Endothelial cell of umbilical vein (primary cell): Measurements from ENCODE around the gene KLHL24. TPM values are rescaled to one million over a fixed set of nuclear protein-coding genes. Genes with fewer than 3 reads are reported as not detected.

Source experiments
- BruUV-seq: library from RNA; stranded (reverse); fragments of 400-500 nt; replicated peaks from 2 replicates; lab custom pipeline; 2021; lab: Mats Ljungman, UMichigan
- CTCF ChIA-PET: fragments of 300-600, 350-600 bp; sonication (Branson Sonifier 250); formaldehyde crosslinking; loops from one replicate; lab custom pipeline; 2021; ENCODE audit warnings: antibody characterized with exemption, inconsistent platforms; lab: Charles Lee
- POLR2A ChIA-PET: fragments of 300-600, 350-600 bp; sonication (Branson Sonifier 250); formaldehyde crosslinking; loops from one replicate; lab custom pipeline; 2021; ENCODE audit warnings: antibody characterized with exemption, inconsistent platforms; lab: Charles Lee
- DNase-seq: peaks from one replicate; pipeline ENCODE4 v3.0.0-alpha.2; 2011; ENCODE audit warnings: low read depth, low spot score
- FAIRE-seq: peaks from 2 replicates; lab custom pipeline; 2011; peaks lifted over from hg19 to GRCh38; lab: Jason Lieb, UNC
- H2AFZ ChIP-seq: 2 replicates; pipeline ENCODE4 v1.6.0; 2012; ENCODE audit warnings: low read depth, low read length, control low read depth, inconsistent platforms
- H3K27ac ChIP-seq: 2 replicates; pipeline ENCODE4 v1.5.1; 2011; ENCODE audit warnings: low read depth, mild to moderate bottlenecking, control low read depth, low read length, moderate library complexity; ENCODE audit not compliant: insufficient read depth
- H3K27me3 ChIP-seq, 2 experiments: 2 replicates each; pipeline versions ENCODE4 v1.6.0 to v1.6.1; 2011; ENCODE audit warnings: low read length in 2 of 2, mixed read lengths in 1 of 2; ENCODE audit not compliant: control insufficient read depth in 2 of 2, insufficient read depth in 2 of 2
- H3K36me3 ChIP-seq, 2 experiments: 2 replicates in 1 of 2; 3 replicates in 1 of 2; pipeline ENCODE4 v1.5.1; 2011; ENCODE audit warnings: low read length in 2 of 2, mild to moderate bottlenecking in 1 of 2, moderate library complexity in 1 of 2; ENCODE audit not compliant: control insufficient read depth in 2 of 2, insufficient read depth in 2 of 2; ENCODE audit errors: extremely low read depth in 1 of 2
- H3K4me1 ChIP-seq: 3 replicates; pipeline ENCODE4 v1.5.1; 2011; ENCODE audit warnings: mild to moderate bottlenecking, low read length; ENCODE audit not compliant: control insufficient read depth, insufficient read depth; ENCODE audit errors: extremely low read depth
- H3K4me2 ChIP-seq: 2 replicates; pipeline ENCODE4 v1.6.1; 2011; ENCODE audit warnings: low read length, control low read depth, mixed read lengths; ENCODE audit not compliant: insufficient read depth
- H3K4me3 ChIP-seq, 3 experiments: fragments of 200-600 bp in 1 of 3; sonication (generic), shearing (Covaris generic) in 1 of 3; replicated peaks in 1 of 3; 2 replicates each; pipeline ENCODE4 v1.5.1; 2011 to 2016; ENCODE audit warnings: control low read depth in 3 of 3, low read length in 3 of 3, mild to moderate bottlenecking in 2 of 3, inconsistent platforms in 1 of 3, low read depth in 1 of 3, moderate library complexity in 1 of 3; ENCODE audit not compliant: insufficient read depth in 1 of 3
- H3K79me2 ChIP-seq: 2 replicates; pipeline ENCODE4 v1.6.0; 2012; ENCODE audit warnings: low read length, inconsistent platforms; ENCODE audit not compliant: control insufficient read depth, insufficient read depth
- H3K9ac ChIP-seq: replicated peaks from 2 replicates; pipeline ENCODE3; 2011; ENCODE audit warnings: low read length, control low read depth; ENCODE audit not compliant: insufficient read depth; ENCODE audit errors: extremely low read depth
- H3K9me1 ChIP-seq: replicated peaks from 3 replicates; pipeline ENCODE4 v1.6.0; 2011; ENCODE audit warnings: mild to moderate bottlenecking, low read length; ENCODE audit not compliant: control insufficient read depth, insufficient read depth; ENCODE audit errors: extremely low read depth
- H3K9me3 ChIP-seq: replicated peaks from 2 replicates; pipeline ENCODE4 v1.5.1; 2012; ENCODE audit warnings: low read length, inconsistent platforms; ENCODE audit not compliant: control insufficient read depth, insufficient read depth
- H4K20me1 ChIP-seq: replicated peaks from 2 replicates; pipeline ENCODE3; 2011; ENCODE audit warnings: mild to moderate bottlenecking, low read length; ENCODE audit not compliant: control insufficient read depth, insufficient read depth; ENCODE audit errors: extremely low read depth
- CTCF ChIP-seq, 2 donors: IDR thresholded peaks; 1 replicate in 1 of 2; 2 replicates in 1 of 2; pipeline ENCODE4 v1.5.1; 2011; ENCODE audit warnings: low read length in 2 of 2, mild to moderate bottlenecking in 2 of 2, moderate library complexity in 2 of 2, control low read depth in 1 of 2, inconsistent platforms in 1 of 2, low read depth in 1 of 2; ENCODE audit not compliant: insufficient read depth in 1 of 2; ENCODE audit errors: extremely low read depth in 1 of 2
- EZH2 ChIP-seq: IDR thresholded peaks from 2 replicates; pipeline ENCODE4 v1.6.1; 2012; ENCODE audit warnings: borderline replicate concordance, low read depth, mild to moderate bottlenecking, moderate library complexity, low read length, inconsistent platforms; ENCODE audit not compliant: severe bottlenecking
- FOS ChIP-seq: IDR thresholded peaks from 2 replicates; pipeline ENCODE4 v1.6.1; 2011; ENCODE audit warnings: mild to moderate bottlenecking, low read length, moderate library complexity, borderline replicate concordance; ENCODE audit not compliant: insufficient read depth
- GATA2 ChIP-seq: IDR thresholded peaks from 2 replicates; pipeline ENCODE4 v1.7.0; 2011; ENCODE audit warnings: low read depth, mild to moderate bottlenecking, moderate library complexity, mixed read lengths, low read length; ENCODE audit not compliant: insufficient read length, insufficient read depth
- JUN ChIP-seq: IDR thresholded peaks from 2 replicates; pipeline ENCODE4 v1.6.1; 2011; ENCODE audit warnings: borderline replicate concordance, low read depth; ENCODE audit not compliant: insufficient read length, insufficient read depth
- MAX ChIP-seq: IDR thresholded peaks from 2 replicates; pipeline ENCODE4 v1.6.1; 2011; ENCODE audit not compliant: insufficient read depth, insufficient read length
- MYC ChIP-seq: IDR thresholded peaks from one replicate; pipeline ENCODE4 v1.6.1; 2011; ENCODE audit warnings: mild to moderate bottlenecking, low read depth, low read length
- POLR2A ChIP-seq: IDR thresholded peaks from 2 replicates; pipeline ENCODE4 v1.6.1; 2012; ENCODE audit warnings: low read depth, mild to moderate bottlenecking, control low read depth, low read length
- POLR2AphosphoS5 ChIP-seq: IDR thresholded peaks from 2 replicates; pipeline ENCODE4 v1.6.1; 2012; ENCODE audit warnings: low read depth, mild to moderate bottlenecking, control low read depth, low read length, moderate library complexity; ENCODE audit not compliant: insufficient read depth
- dilution Hi-C: fragments of 300-500 bp; cut with MboI; formaldehyde crosslinking; loops from one replicate; pipeline ENCODE4 v1.15.0; 2019; ENCODE audit warnings: low sequenced_read_pairs; ENCODE audit not compliant: extremely low pct_ligation_motif_present
- intact Hi-C: fragments of 100-400 bp; cut with micrococcal nuclease; formaldehyde crosslinking; loops from one replicate; pipeline ENCODE4 v1.10.0; 2022
- polyA plus RNA-seq, 4 experiments: library from polyadenylated mRNA; depleted of rRNA in 3 of 4; stranded (reverse) in 3 of 4; unstranded in 1 of 4; fragments of >200 nt; gene quantifications; 2 replicates each; pipeline versions ENCODE4 v1.2.1 to v1.2.3, GENCODE V29; 2011 to 2012; ENCODE audit warnings: missing spikeins in 1 of 4
- total RNA-seq: library from RNA; stranded (reverse); gene quantifications from 2 replicates; pipeline ENCODE4 v1.2.3, GENCODE V29; 2021

Gene KLHL24
- total and polyA plus RNA-seq, 2 donors (not counting 3 experiments of a cell fraction or from before 2014, with no cell fraction given), result 14.0 to 46.2 TPM

- DNase-seq (no peak), FAIRE-seq (no peak)
- no peaks in the 10 kb centered on the region for H3K27me3 ChIP-seq
- peak overlapping the region; percentile 81 to 99 (median 84) for H3K4me3 ChIP-seq
- CTCF ChIA-PET, result interaction anchor here (0.9 to 3.3 kb wide), 3 partner anchors 54 to 160 kb away, joined by 3 to 13 read pairs (median 3); no protein-coding TSS in a partner anchor
- H4K20me1 ChIP-seq, result no peaks in the 10 kb centered on the region
- H3K9me3 ChIP-seq, result no peaks in the 10 kb centered on the region
- H3K9ac ChIP-seq, result peak overlapping the region; percentile 93
- H3K36me3 ChIP-seq, result no peaks in the 10 kb centered on the region
- dilution Hi-C loops (no loop called here), intact Hi-C loops (loop anchor here (5.0 kb wide), 2 partner anchors 153 to 513 kb away; no protein-coding TSS in a partner anchor)
- BruUV-seq, result no TSS peak
- peak overlapping the region; percentile 99 for H2AFZ ChIP-seq
- H3K79me2 ChIP-seq, result no peaks in the 10 kb centered on the region
- no peaks in the 10 kb centered on the region for H3K9me1 ChIP-seq
- POLR2A ChIA-PET, result interaction anchor here (0.7 to 1.0 kb wide), 3 partner anchors 51 to 155 kb away, joined by 3 to 7 read pairs (median 6); partner anchors contain the start of gene YEATS2
- H3K4me1 ChIP-seq, result peaks cover 19% of the 10 kb centered on the region
- H3K27ac ChIP-seq, result peak overlapping the region; percentile 89
- peak overlapping the region; percentile 75 for H3K4me2 ChIP-seq
- TF ChIP-seq FOS (no peak), GATA2 (no peak), MYC (no peak)
These were observed 354 bp upstream of the KLHL24 start for GRCh38 chr3:183635107-183635430.

GRCh38 chr3:183636221-183637105 lies 1.0 kb downstream of the KLHL24 start:
- H3K36me3 ChIP-seq, result no peaks in the 10 kb centered on the region
- peak overlapping the region; percentile 93 for H3K9ac ChIP-seq
- H3K4me1 ChIP-seq, result peaks cover 19% of the 10 kb centered on the region
- FAIRE-seq (peak; percentile 76), DNase-seq (peak; percentile 97)
- peak overlapping the region; percentile 75 for H3K4me2 ChIP-seq
- POLR2A ChIA-PET, result interaction anchor here (0.8 to 1.5 kb wide), 3 partner anchors 13 to 61 kb away, joined by 3 read pairs; partner anchors contain the start of gene YEATS2
- H3K9me3 ChIP-seq, result no peaks in the 10 kb centered on the region
- H2AFZ ChIP-seq, result peak overlapping the region; percentile 87
- no peaks in the 10 kb centered on the region for H4K20me1 ChIP-seq
- H3K9me1 ChIP-seq, result no peaks in the 10 kb centered on the region
- TF ChIP-seq GATA2, result peak; percentile 30
- TF ChIP-seq CTCF (IDR thresholded peaks at IDR 0.05; ENCODE audit: extremely low read depth in 1 of 2, insufficient read depth in 1 of 2, low read depth in 1 of 2, low read length in 2 of 2), result no peak
- TF ChIP-seq MYC, result no peak
- TF ChIP-seq POLR2A, result no peak
- no peak for TF ChIP-seq EZH2
- TF ChIP-seq MAX, result peak; percentile 16
- TF ChIP-seq POLR2AphosphoS5, result peak; percentile 42
- TF ChIP-seq FOS, result no peak
- no peak for TF ChIP-seq JUN
- intact Hi-C loops, result loop anchor here (1.0 to 5.0 kb wide), 7 partner anchors 61 to 514 kb away; partner anchors contain the start of genes KLHL6 and YEATS2
- dilution Hi-C loops, result no loop called here
- CTCF ChIA-PET, result interaction anchor here (0.9 to 3.3 kb wide), 10 partner anchors 21 to 168 kb away, joined by 3 to 13 read pairs (median 3); partner anchors contain the start of gene YEATS2
- H3K79me2 ChIP-seq, result no peaks in the 10 kb centered on the region
- no peaks in the 10 kb centered on the region for H3K27me3 ChIP-seq
- peak overlapping the region; percentile 89 for H3K27ac ChIP-seq
- TSS peak; percentile 71 for BruUV-seq
- peak overlapping the region; percentile 81 to 99 (median 84) for H3K4me3 ChIP-seq
